ENCODE data around the gene RASD1. TPM values are rescaled to one million over a fixed set of nuclear protein-coding genes. Genes with fewer than 3 reads are reported as not detected.

RASD1 gene
- total and polyA plus RNA-seq, 2 experiments from 2014 or later: 3.6 to 3.7 TPM

GRCh38 chr17:17505610-17506171 is 9.5 kb upstream of the RASD1 start:
- Histone ChIP-seq H2AFZ (no peak overlapping the region), H3K4me3 (no peak overlapping the region), H4K20me1 (replicated peaks; ENCODE audit: insufficient read depth) (no peaks in the 10 kb centered on the region), H3K9me2 (ENCODE audit: insufficient read depth) (no peaks in the 10 kb centered on the region), H3K79me2 (replicated peaks; ENCODE audit: insufficient read depth) (no peaks in the 10 kb centered on the region), H3K4me1 (ENCODE audit: insufficient read depth) (no peaks in the 10 kb centered on the region), H3K36me3 (ENCODE audit: insufficient read depth) (no peaks in the 10 kb centered on the region), H3F3A (replicated peaks; ENCODE audit: low read depth) (no peaks in the 10 kb centered on the region), H3K4me2 (no peak overlapping the region), H3K27ac (ENCODE audit: low read depth) (no peak overlapping the region), H3K27me3 (ENCODE audit: insufficient read depth) (no peaks in the 10 kb centered on the region)
- no peak overlapping the region for H3K4me3 Mint-ChIP-seq
- DNase-seq (ENCODE audit: low spot score): no peak
- TF ChIP-seq CREB1 (CRISPR knock-in tag; IDR thresholded peaks at IDR 0.05; ENCODE audit: low read depth) (no peak), ZNF462 (CRISPR knock-in tag; IDR thresholded peaks at IDR 0.05) (no peak), ZNF331 (CRISPR knock-in tag; IDR thresholded peaks at IDR 0.05; ENCODE audit: low read depth) (no peak), CTCF (conservative IDR thresholded peaks at IDR 0.05; ENCODE audit: low read depth in 2 of 2) (no peak), NANOG (IDR thresholded peaks at IDR 0.05; ENCODE audit: borderline replicate concordance) (no peak), STAT1 (IDR thresholded peaks at IDR 0.05; ENCODE audit: unreplicated experiment) (no peak), REST (IDR thresholded peaks at IDR 0.05; ENCODE audit: unreplicated experiment) (no peak), ZNF114 (CRISPR knock-in tag; IDR thresholded peaks at IDR 0.05) (no peak), EZH2phosphoT487 (IDR thresholded peaks at IDR 0.05; ENCODE audit: unreplicated experiment) (no peak), JUNB (IDR thresholded peaks at IDR 0.05; ENCODE audit: unreplicated experiment) (no peak), POLR2AphosphoS5 (IDR thresholded peaks at IDR 0.05; ENCODE audit: low read depth) (no peak), ETS1 (IDR thresholded peaks at IDR 0.05) (no peak), EZH2 (IDR thresholded peaks at IDR 0.05; ENCODE audit: low read depth, unreplicated experiment) (no peak)
- peaks cover 6% of the 10 kb centered on the region for H3K4me1 Mint-ChIP-seq
- no peaks in the 10 kb centered on the region; the same call in 2 of the 3 replicates for H3K36me3 Mint-ChIP-seq (ENCODE audit: low read depth)
- peaks cover 19% of the 10 kb centered on the region for H3K27me3 Mint-ChIP-seq (ENCODE audit: insufficient read depth, low read depth, poor library complexity)
- peak; percentile 10; the same call in 1 of the 3 replicates for ATAC-seq
- no peak overlapping the region for H3K27ac Mint-ChIP-seq
- H3K9me3 Mint-ChIP-seq: no peaks in the 10 kb centered on the region
